SK-N-SH treated with all-trans-retinoic acid at 6 μM for 48 hours (cell line): ENCODE results near the gene TUBA3E.
"Not testable (repeated sequence)": the region's sequence is repeated elsewhere in the genome, so short reads cannot be mapped to it uniquely, and the experiment has no call there.

Experiments
- ARNTL ChIP-seq: fragments of 450-650 bp; formaldehyde crosslinking; IDR thresholded peaks from 2 replicates; pipeline ENCODE4 v1.5.0; 2020; ENCODE audit warnings: low read depth, mild to moderate bottlenecking, moderate library complexity, borderline replicate concordance
- BACH2 ChIP-seq: fragments of 250-450 bp; sonication (Bioruptor Pico); IDR thresholded peaks from 2 replicates; pipeline ENCODE4 v1.9.0; 2021; ENCODE audit warnings: mild to moderate bottlenecking, borderline replicate concordance
- CSDC2 ChIP-seq: fragments of 250-450 bp; sonication (Bioruptor Pico); IDR thresholded peaks from 2 replicates; pipeline ENCODE4 v1.5.0; 2020; ENCODE audit warnings: mild to moderate bottlenecking, moderate library complexity
- ESRRG ChIP-seq: fragments of 250-450 bp; sonication (Bioruptor Pico); IDR thresholded peaks from 2 replicates; pipeline ENCODE4 v1.6.1; 2021; ENCODE audit warnings: mild to moderate bottlenecking
- OSR1 ChIP-seq: fragments of 250-450 bp; sonication (Bioruptor Pico); IDR thresholded peaks from 2 replicates; pipeline ENCODE4 v1.8.0; 2022; ENCODE audit warnings: moderate library complexity, mild to moderate bottlenecking, inconsistent platforms
- ZC3H10 ChIP-seq: fragments of 250-450 bp; sonication (Bioruptor Pico); IDR thresholded peaks from 2 replicates; pipeline ENCODE4 v1.5.1; 2021; ENCODE audit warnings: mild to moderate bottlenecking, moderate library complexity
- ZFP3 ChIP-seq: fragments of 250-450 bp; sonication (Bioruptor Pico); IDR thresholded peaks from 2 replicates; pipeline ENCODE4 v1.5.0; 2020; ENCODE audit warnings: mild to moderate bottlenecking, moderate library complexity
- ZFP30 ChIP-seq: fragments of 450-650 bp; formaldehyde crosslinking; IDR thresholded peaks from 2 replicates; pipeline ENCODE4 v1.5.0; 2022; ENCODE audit warnings: mild to moderate bottlenecking, moderate library complexity
- ZNF8 ChIP-seq: fragments of 450-650 bp; formaldehyde crosslinking; IDR thresholded peaks from 2 replicates; pipeline ENCODE4 v1.5.0; 2020; ENCODE audit warnings: mild to moderate bottlenecking, moderate library complexity
- TF ChIP-seq, protein P1 (sequence below): fragments of 250-450 bp; sonication (Bioruptor Pico); IDR thresholded peaks from 2 replicates; pipeline ENCODE4 v1.5.1; 2020; ENCODE audit warnings: low read depth, mild to moderate bottlenecking, moderate library complexity
- TF ChIP-seq, protein P2 (sequence below): fragments of 250-450 bp; sonication (Bioruptor Pico); IDR thresholded peaks from 2 replicates; pipeline ENCODE4 v1.5.1; 2021; ENCODE audit warnings: mild to moderate bottlenecking, moderate library complexity
- TF ChIP-seq, protein P3 (sequence below): fragments of 250-450 bp; sonication (Bioruptor Pico); IDR thresholded peaks from 2 replicates; pipeline ENCODE4 v1.8.0; 2021; ENCODE audit warnings: low read depth, mild to moderate bottlenecking, moderate library complexity, borderline replicate concordance
- TF ChIP-seq, protein P4 (sequence below): fragments of 250-450 bp; sonication (Bioruptor Pico); IDR thresholded peaks from 2 replicates; pipeline ENCODE4 v1.8.0; 2020; ENCODE audit warnings: mild to moderate bottlenecking, moderate library complexity, borderline replicate concordance

DNA sequence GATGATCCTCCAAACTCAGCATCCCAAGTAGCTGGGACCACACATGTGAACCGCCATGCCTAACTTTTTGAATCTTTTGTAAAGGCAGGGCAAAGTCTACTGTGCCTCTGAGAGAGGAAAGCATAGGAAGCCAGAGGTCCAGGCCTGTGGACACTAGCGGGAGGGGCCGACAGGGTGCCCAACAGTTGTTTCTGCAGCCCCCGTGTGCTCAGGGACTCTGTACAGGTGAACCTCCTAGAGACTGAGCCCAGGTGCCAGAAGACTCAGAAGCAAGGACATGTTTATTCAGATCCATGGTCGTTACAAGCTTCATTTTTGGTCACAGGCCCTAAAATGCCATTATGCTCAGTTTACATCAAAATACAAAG, 47.1 kb downstream of the TUBA3E start:
- TF ChIP-seq ZFP30 (CRISPR knock-in tag); ARNTL (CRISPR knock-in tag); ZFP3 (CRISPR knock-in tag); ESRRG; ZC3H10; BACH2; ZNF8 (CRISPR knock-in tag); CSDC2 (CRISPR knock-in tag); OSR1 (CRISPR knock-in tag): not testable (repeated sequence)
- TF ChIP-seq, protein P1, sequence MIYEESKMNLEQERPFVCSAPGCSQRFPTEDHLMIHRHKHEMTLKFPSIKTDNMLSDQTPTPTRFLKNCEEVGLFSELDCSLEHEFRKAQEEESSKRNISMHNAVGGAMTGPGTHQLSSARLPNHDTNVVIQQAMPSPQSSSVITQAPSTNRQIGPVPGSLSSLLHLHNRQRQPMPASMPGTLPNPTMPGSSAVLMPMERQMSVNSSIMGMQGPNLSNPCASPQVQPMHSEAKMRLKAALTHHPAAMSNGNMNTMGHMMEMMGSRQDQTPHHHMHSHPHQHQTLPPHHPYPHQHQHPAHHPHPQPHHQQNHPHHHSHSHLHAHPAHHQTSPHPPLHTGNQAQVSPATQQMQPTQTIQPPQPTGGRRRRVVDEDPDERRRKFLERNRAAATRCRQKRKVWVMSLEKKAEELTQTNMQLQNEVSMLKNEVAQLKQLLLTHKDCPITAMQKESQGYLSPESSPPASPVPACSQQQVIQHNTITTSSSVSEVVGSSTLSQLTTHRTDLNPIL (CRISPR knock-in tag), result not testable (repeated sequence)
- TF ChIP-seq, protein P2, sequence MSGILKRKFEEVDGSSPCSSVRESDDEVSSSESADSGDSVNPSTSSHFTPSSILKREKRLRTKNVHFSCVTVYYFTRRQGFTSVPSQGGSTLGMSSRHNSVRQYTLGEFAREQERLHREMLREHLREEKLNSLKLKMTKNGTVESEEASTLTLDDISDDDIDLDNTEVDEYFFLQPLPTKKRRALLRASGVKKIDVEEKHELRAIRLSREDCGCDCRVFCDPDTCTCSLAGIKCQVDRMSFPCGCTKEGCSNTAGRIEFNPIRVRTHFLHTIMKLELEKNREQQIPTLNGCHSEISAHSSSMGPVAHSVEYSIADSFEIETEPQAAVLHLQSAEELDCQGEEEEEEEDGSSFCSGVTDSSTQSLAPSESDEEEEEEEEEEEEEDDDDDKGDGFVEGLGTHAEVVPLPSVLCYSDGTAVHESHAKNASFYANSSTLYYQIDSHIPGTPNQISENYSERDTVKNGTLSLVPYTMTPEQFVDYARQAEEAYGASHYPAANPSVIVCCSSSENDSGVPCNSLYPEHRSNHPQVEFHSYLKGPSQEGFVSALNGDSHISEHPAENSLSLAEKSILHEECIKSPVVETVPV, result not testable (repeated sequence)
- TF ChIP-seq, protein P3, sequence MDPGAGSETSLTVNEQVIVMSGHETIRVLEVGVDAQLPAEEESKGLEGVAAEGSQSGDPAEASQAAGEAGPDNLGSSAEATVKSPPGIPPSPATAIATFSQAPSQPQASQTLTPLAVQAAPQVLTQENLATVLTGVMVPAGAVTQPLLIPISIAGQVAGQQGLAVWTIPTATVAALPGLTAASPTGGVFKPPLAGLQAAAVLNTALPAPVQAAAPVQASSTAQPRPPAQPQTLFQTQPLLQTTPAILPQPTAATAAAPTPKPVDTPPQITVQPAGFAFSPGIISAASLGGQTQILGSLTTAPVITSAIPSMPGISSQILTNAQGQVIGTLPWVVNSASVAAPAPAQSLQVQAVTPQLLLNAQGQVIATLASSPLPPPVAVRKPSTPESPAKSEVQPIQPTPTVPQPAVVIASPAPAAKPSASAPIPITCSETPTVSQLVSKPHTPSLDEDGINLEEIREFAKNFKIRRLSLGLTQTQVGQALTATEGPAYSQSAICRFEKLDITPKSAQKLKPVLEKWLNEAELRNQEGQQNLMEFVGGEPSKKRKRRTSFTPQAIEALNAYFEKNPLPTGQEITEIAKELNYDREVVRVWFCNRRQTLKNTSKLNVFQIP (CRISPR knock-in tag), result not testable (repeated sequence)
- TF ChIP-seq, protein P4, sequence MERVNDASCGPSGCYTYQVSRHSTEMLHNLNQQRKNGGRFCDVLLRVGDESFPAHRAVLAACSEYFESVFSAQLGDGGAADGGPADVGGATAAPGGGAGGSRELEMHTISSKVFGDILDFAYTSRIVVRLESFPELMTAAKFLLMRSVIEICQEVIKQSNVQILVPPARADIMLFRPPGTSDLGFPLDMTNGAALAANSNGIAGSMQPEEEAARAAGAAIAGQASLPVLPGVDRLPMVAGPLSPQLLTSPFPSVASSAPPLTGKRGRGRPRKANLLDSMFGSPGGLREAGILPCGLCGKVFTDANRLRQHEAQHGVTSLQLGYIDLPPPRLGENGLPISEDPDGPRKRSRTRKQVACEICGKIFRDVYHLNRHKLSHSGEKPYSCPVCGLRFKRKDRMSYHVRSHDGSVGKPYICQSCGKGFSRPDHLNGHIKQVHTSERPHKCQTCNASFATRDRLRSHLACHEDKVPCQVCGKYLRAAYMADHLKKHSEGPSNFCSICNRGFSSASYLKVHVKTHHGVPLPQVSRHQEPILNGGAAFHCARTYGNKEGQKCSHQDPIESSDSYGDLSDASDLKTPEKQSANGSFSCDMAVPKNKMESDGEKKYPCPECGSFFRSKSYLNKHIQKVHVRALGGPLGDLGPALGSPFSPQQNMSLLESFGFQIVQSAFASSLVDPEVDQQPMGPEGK (CRISPR knock-in tag), result not testable (repeated sequence)
